ENCODE results near the gene CRCP.
"Not testable (repeated sequence)": the region's sequence is repeated elsewhere in the genome, so short reads cannot be mapped to it uniquely, and the experiment has no call there.

DNA sequence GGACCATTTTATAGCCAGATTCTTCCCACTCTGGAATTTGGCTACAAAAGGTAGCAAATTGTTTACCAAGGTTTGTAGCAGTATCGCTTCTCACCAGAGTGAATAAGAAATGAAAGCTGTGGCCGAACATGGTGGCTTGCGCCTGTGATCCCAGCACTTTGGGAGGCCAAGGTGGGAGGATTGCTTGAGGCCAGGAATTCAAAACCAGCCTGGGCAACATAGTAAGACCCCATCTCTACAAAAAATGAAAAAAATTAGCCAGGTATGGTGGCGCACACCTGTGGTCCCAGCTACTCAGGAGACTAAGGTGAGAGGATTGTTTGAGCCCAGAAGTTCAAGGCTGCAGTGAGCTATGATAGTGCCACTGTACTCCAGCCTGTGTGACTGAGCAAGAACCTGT lies 33.0 kb downstream of the CRCP start:
- TF ChIP-seq, protein P1, sequence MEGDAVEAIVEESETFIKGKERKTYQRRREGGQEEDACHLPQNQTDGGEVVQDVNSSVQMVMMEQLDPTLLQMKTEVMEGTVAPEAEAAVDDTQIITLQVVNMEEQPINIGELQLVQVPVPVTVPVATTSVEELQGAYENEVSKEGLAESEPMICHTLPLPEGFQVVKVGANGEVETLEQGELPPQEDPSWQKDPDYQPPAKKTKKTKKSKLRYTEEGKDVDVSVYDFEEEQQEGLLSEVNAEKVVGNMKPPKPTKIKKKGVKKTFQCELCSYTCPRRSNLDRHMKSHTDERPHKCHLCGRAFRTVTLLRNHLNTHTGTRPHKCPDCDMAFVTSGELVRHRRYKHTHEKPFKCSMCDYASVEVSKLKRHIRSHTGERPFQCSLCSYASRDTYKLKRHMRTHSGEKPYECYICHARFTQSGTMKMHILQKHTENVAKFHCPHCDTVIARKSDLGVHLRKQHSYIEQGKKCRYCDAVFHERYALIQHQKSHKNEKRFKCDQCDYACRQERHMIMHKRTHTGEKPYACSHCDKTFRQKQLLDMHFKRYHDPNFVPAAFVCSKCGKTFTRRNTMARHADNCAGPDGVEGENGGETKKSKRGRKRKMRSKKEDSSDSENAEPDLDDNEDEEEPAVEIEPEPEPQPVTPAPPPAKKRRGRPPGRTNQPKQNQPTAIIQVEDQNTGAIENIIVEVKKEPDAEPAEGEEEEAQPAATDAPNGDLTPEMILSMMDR (conservative IDR thresholded peaks at IDR 0.05; ENCODE audit: low read depth, low read length) = not testable (repeated sequence)
- TF ChIP-seq EZH2 (IDR thresholded peaks at IDR 0.05; ENCODE audit: borderline replicate concordance, low read depth, low read length, poor library complexity, severe bottlenecking) = not testable (repeated sequence)

All from A673 (cell line).